Osteoblast (primary cell): Measurements from ENCODE around the gene TMEM92. TPM values are rescaled to one million over a fixed set of nuclear protein-coding genes. Genes with fewer than 3 reads are reported as not detected.

Experiments
- DNase-seq: peaks from one replicate; pipeline ENCODE4 v3.0.0; 2011; ENCODE audit warnings: low spot score, mixed read lengths; ENCODE audit not compliant: insufficient read length; ENCODE audit errors: missing footprints
- H2AFZ ChIP-seq: 2 replicates; pipeline ENCODE4 v1.6.0; 2011; ENCODE audit warnings: mild to moderate bottlenecking, low read length
- H3K27ac ChIP-seq: 2 replicates; pipeline ENCODE4 v1.5.1; 2011; ENCODE audit warnings: mild to moderate bottlenecking, low read depth, low read length, moderate library complexity
- H3K27me3 ChIP-seq: 2 replicates; pipeline ENCODE4 v1.6.0; 2012; ENCODE audit warnings: mild to moderate bottlenecking, control low read depth, inconsistent platforms, low read length, moderate library complexity; ENCODE audit not compliant: insufficient read depth
- H3K36me3 ChIP-seq: 2 replicates; pipeline ENCODE4 v1.5.1; 2011; ENCODE audit warnings: mild to moderate bottlenecking, low read length, control low read depth, moderate library complexity; ENCODE audit not compliant: insufficient read depth
- H3K4me1 ChIP-seq: 2 replicates; pipeline ENCODE4 v1.5.1; 2011; ENCODE audit warnings: mild to moderate bottlenecking, low read length, control low read depth, moderate library complexity; ENCODE audit not compliant: insufficient read depth
- H3K4me2 ChIP-seq: 2 replicates; pipeline ENCODE4 v1.6.0; 2011; ENCODE audit warnings: mild to moderate bottlenecking, low read length; ENCODE audit not compliant: insufficient read depth
- H3K4me3 ChIP-seq: fragments of 200-600 bp; sonication (generic); 3 replicates; pipeline ENCODE4 v1.5.1; 2012; ENCODE audit warnings: mild to moderate bottlenecking, low read length, inconsistent platforms; ENCODE audit not compliant: insufficient read depth
- H3K79me2 ChIP-seq: 2 replicates; pipeline ENCODE4 v1.6.0; 2012; ENCODE audit warnings: mild to moderate bottlenecking, low read length, control low read depth, inconsistent platforms; ENCODE audit not compliant: insufficient read depth
- H3K9me3 ChIP-seq: 2 replicates; pipeline ENCODE4 v1.5.1; 2011; ENCODE audit warnings: low read depth, low read length, control low read depth
- H4K20me1 ChIP-seq: 2 replicates; pipeline ENCODE4 v1.6.0; 2012; ENCODE audit warnings: mild to moderate bottlenecking, low read length, control low read depth; ENCODE audit not compliant: insufficient read depth
- CTCF ChIP-seq: IDR thresholded peaks from 2 replicates; pipeline ENCODE4 v1.5.1; 2011; ENCODE audit warnings: mild to moderate bottlenecking, low read depth, low read length, moderate library complexity; ENCODE audit errors: extremely low read depth
- total RNA-seq: library from RNA; depleted of rRNA; stranded (reverse); fragments of >200 nt; gene quantifications from 2 replicates; pipeline ENCODE4 v1.2.3, GENCODE V29; 2012

Gene TMEM92
- total RNA-seq, 1 donor, result 0.36 TPM

- H3K9me3 ChIP-seq, result no peaks in the 10 kb centered on the region
- H3K79me2 ChIP-seq, result peaks cover 28% of the 10 kb centered on the region
- no peak overlapping the region for H2AFZ ChIP-seq
- H3K4me3 ChIP-seq, result no peak overlapping the region
- H3K4me1 ChIP-seq, result peaks cover 66% of the 10 kb centered on the region
- H3K27me3 ChIP-seq, result no peaks in the 10 kb centered on the region
- DNase-seq, result peak; percentile 30
- no peak overlapping the region for H3K4me2 ChIP-seq
- H3K27ac ChIP-seq, result no peak overlapping the region
- no peaks in the 10 kb centered on the region for H3K36me3 ChIP-seq
- TF ChIP-seq CTCF, result no peak
- no peaks in the 10 kb centered on the region for H4K20me1 ChIP-seq
These were observed 9.1 kb upstream of the TMEM92 start for GRCh38 chr17:50265212-50265611.

GRCh38 chr17:50265690-50266315, 8.5 kb upstream of the TMEM92 start:
- Histone ChIP-seq H4K20me1 (no peaks in the 10 kb centered on the region), H3K4me2 (peak overlapping the region; percentile 70), H3K4me3 (peak overlapping the region; percentile 49), H3K79me2 (peaks cover 34% of the 10 kb centered on the region), H2AFZ (no peak overlapping the region), H3K27me3 (no peaks in the 10 kb centered on the region), H3K36me3 (no peaks in the 10 kb centered on the region), H3K27ac (peak overlapping the region; percentile 59), H3K4me1 (peaks cover 70% of the 10 kb centered on the region), H3K9me3 (no peaks in the 10 kb centered on the region)
- DNase-seq, result peak; percentile 55
- TF ChIP-seq CTCF, result no peak

GRCh38 chr17:50266384-50267073, 7.7 kb upstream of the TMEM92 start:
- H3K36me3 ChIP-seq, result no peaks in the 10 kb centered on the region

More at GRCh38 chr17:50266384-50267073, 7.7 kb upstream of the TMEM92 start:
- peak overlapping the region; percentile 70 for H3K4me2 ChIP-seq
- no peaks in the 10 kb centered on the region for H3K27me3 ChIP-seq
- no peak overlapping the region for H2AFZ ChIP-seq
- TF ChIP-seq CTCF, result peak; percentile 10
- H3K9me3 ChIP-seq, result no peaks in the 10 kb centered on the region
- H4K20me1 ChIP-seq, result no peaks in the 10 kb centered on the region
- H3K27ac ChIP-seq, result peak overlapping the region; percentile 59
- peak overlapping the region; percentile 49 for H3K4me3 ChIP-seq
- DNase-seq, result peak; percentile 96
- H3K79me2 ChIP-seq, result peaks cover 37% of the 10 kb centered on the region
- H3K4me1 ChIP-seq, result peaks cover 77% of the 10 kb centered on the region
